ENCODE data around the gene VWA5B2.

VWA5B2 gene

GRCh38 chr3:184249412-184250166 is 20.2 kb downstream of the VWA5B2 start, which contains the start of gene EEF1AKMT4 (continued):
- 0 out of 2 replicates have a peak, but pooled peaks have one; percentile 47 for TF ChIP-seq BCL11A (tag by site-specific recombination; IDR thresholded peaks at IDR 0.05; ENCODE audit: low read depth)
- peak; percentile 9; the same call in 1 of the 2 replicates for TF ChIP-seq ZNF629 (tag by site-specific recombination; IDR thresholded peaks at IDR 0.05)
- TF ChIP-seq ZBTB20 (tag by site-specific recombination; IDR thresholded peaks at IDR 0.05) = peak; percentile 87
- peak; percentile 95 for TF ChIP-seq ZNF335 (tag by site-specific recombination; conservative IDR thresholded peaks at IDR 0.05)
- TF ChIP-seq ZBTB48 (tag by site-specific recombination; IDR thresholded peaks at IDR 0.05) = peak; percentile 29; the same call in 1 of the 2 replicates
- TF ChIP-seq ZSCAN18 (tag by site-specific recombination; IDR thresholded peaks at IDR 0.05) = no peak
- TF ChIP-seq ZXDB (tag by site-specific recombination; IDR thresholded peaks at IDR 0.05) = peak; percentile 93
- TF ChIP-seq KLF9 (tag by site-specific recombination; IDR thresholded peaks at IDR 0.05; ENCODE audit: low read depth) = peak; percentile 75; the same call in 1 of the 2 replicates
- no peak for TF ChIP-seq ZNF140 (tag by site-specific recombination; IDR thresholded peaks at IDR 0.05)
- TF ChIP-seq PATZ1 (tag by site-specific recombination; IDR thresholded peaks at IDR 0.05) = peak; percentile 60; the same call in 1 of the 2 replicates
- no peak for TF ChIP-seq ZNF521 (tag by site-specific recombination; IDR thresholded peaks at IDR 0.05)
- TF ChIP-seq ZBTB6 (tag by site-specific recombination; IDR thresholded peaks at IDR 0.05) = peak; percentile 58; the same call in 1 of the 2 replicates
- TF ChIP-seq ZFP41 (tag by site-specific recombination; IDR thresholded peaks at IDR 0.05; ENCODE audit: borderline replicate concordance) = no peak
- no peak for TF ChIP-seq ZNF292 (tag by site-specific recombination; IDR thresholded peaks at IDR 0.05; ENCODE audit: borderline replicate concordance, low read depth)
- no peak for TF ChIP-seq ZNF302 (tag by site-specific recombination; IDR thresholded peaks at IDR 0.05; ENCODE audit: low read depth)
- TF ChIP-seq ZNF473 (tag by site-specific recombination; IDR thresholded peaks at IDR 0.05) = no peak
- TF ChIP-seq SP2 (tag by site-specific recombination; IDR thresholded peaks at IDR 0.05) = peak; percentile 83
- 0 out of 2 replicates have a peak, but pooled peaks have one; percentile 12 for TF ChIP-seq ZBTB17 (tag by site-specific recombination; IDR thresholded peaks at IDR 0.05)
- TF ChIP-seq ELK4 (IDR thresholded peaks at IDR 0.05; ENCODE audit: borderline replicate concordance, low read depth, low read length) = no peak
- peak; percentile 88 for TF ChIP-seq PRDM10 (tag by site-specific recombination; IDR thresholded peaks at IDR 0.05)
- no peak for TF ChIP-seq ZIC2 (tag by site-specific recombination; IDR thresholded peaks at IDR 0.05)
- no peak for TF ChIP-seq ZNF830 (tag by site-specific recombination; IDR thresholded peaks at IDR 0.05; ENCODE audit: low read depth)
- TF ChIP-seq SCRT2 (tag by site-specific recombination; IDR thresholded peaks at IDR 0.05) = no peak
- TF ChIP-seq TRIM28 (IDR thresholded peaks at IDR 0.05; ENCODE audit: borderline replicate concordance, low read length) = no peak
- TF ChIP-seq KLF10 (tag by site-specific recombination; IDR thresholded peaks at IDR 0.05) = peak; percentile 65; the same call in 1 of the 2 replicates
- TF ChIP-seq ZNF449 (tag by site-specific recombination; IDR thresholded peaks at IDR 0.05) = peak; percentile 58; the same call in 1 of the 2 replicates
- TF ChIP-seq ZNF660 (tag by site-specific recombination; IDR thresholded peaks at IDR 0.05) = peak; percentile 84

Measured in HEK293 (cell line).